Chondrocyte (in vitro differentiated cells): ENCODE data around the gene ABHD4. TPM values are rescaled to one million over a fixed set of nuclear protein-coding genes. Genes with fewer than 3 reads are reported as not detected.
A peak's percentile ranks its signal among the peaks of the same experiment; 100 is the strongest.

Experiments
- DNase-seq: peaks from one replicate; pipeline ENCODE4 v3.0.0; 2021; ENCODE audit warnings: mixed read lengths, low spot score
- H3K27ac Mint-ChIP-seq: one replicate; pipeline ENCODE4 v1.8.0; 2021; ENCODE audit warnings: mild to moderate bottlenecking, moderate library complexity, mixed read lengths; ENCODE audit not compliant: unreplicated experiment
- H3K27me3 Mint-ChIP-seq: 2 replicates; pipeline ENCODE4 v1.8.0; 2021; ENCODE audit warnings: low read depth, mixed read lengths
- H3K36me3 Mint-ChIP-seq: 2 replicates; pipeline ENCODE4 v1.8.0; 2021; ENCODE audit warnings: low read depth, mixed read lengths
- H3K4me1 Mint-ChIP-seq: 2 replicates; pipeline ENCODE4 v1.8.0; 2021; ENCODE audit warnings: low read depth, mild to moderate bottlenecking, mixed read lengths
- H3K4me3 Mint-ChIP-seq: one replicate; pipeline ENCODE4 v1.8.0; 2021; ENCODE audit warnings: mild to moderate bottlenecking, moderate library complexity, mixed read lengths; ENCODE audit not compliant: unreplicated experiment
- H3K9me3 Mint-ChIP-seq: 2 replicates; pipeline ENCODE4 v1.8.0; 2021; ENCODE audit warnings: low read depth, mixed read lengths
- CTCF ChIP-seq: fragments of 200-600 bp; sonication (generic); IDR thresholded peaks from 2 replicates; pipeline ENCODE4 v1.5.0; 2021; ENCODE audit warnings: antibody characterized with exemption, mild to moderate bottlenecking, moderate library complexity
- total RNA-seq: library from RNA; stranded (reverse); gene quantifications from 3 replicates; pipeline ENCODE4 v1.2.1, GENCODE V29; 2021

The ABHD4 gene
- total RNA-seq, 1 donor from 2014 or later = 88.0 TPM

DNA sequence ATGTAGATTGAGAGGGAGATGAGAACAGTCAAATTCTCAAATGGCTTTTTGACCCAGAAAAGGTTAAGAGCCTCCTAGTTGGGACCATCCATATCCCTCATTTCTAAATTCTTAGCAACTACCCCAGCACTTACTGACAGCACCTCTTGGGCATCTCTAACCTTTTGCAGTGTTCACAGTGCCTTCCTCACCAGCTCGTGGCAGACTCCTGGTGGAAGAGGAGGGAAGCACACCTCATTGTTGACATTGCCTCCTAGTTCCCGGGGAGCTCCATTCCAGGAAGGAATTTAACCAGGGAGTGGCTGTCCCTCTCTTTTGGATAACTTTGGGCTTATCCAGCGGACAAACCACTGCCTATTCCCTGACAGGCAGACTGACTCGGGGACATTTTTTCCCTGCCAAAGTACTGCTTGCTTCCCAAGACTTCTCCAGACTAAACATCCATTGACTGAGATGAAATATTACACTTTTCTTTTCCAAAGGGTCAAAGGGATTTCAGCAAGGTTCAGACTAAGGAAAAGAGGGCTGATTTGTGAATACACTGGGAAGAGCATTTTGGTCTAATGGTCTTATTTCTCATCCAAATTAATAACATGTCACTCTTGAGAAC lies 55.0 kb downstream of the ABHD4 start:
- Mint-ChIP-seq H3K27ac (peak overlapping the region; percentile 90), H3K4me3 (no peak overlapping the region), H3K4me1 (peaks cover 75% of the 10 kb centered on the region), H3K27me3 (no peaks in the 10 kb centered on the region), H3K9me3 (no peaks in the 10 kb centered on the region), H3K36me3 (no peaks in the 10 kb centered on the region)
- TF ChIP-seq CTCF = peak; percentile 86
- DNase-seq = no peak

GRCh38 chr14:22656226-22656625 lies 58.1 kb downstream of the ABHD4 start:
- Mint-ChIP-seq H3K4me1 (peaks cover 57% of the 10 kb centered on the region), H3K27me3 (no peaks in the 10 kb centered on the region), H3K4me3 (no peak overlapping the region), H3K9me3 (no peaks in the 10 kb centered on the region), H3K36me3 (no peaks in the 10 kb centered on the region), H3K27ac (peak overlapping the region; percentile 91)
- no peak for DNase-seq
- no peak for TF ChIP-seq CTCF

DNA sequence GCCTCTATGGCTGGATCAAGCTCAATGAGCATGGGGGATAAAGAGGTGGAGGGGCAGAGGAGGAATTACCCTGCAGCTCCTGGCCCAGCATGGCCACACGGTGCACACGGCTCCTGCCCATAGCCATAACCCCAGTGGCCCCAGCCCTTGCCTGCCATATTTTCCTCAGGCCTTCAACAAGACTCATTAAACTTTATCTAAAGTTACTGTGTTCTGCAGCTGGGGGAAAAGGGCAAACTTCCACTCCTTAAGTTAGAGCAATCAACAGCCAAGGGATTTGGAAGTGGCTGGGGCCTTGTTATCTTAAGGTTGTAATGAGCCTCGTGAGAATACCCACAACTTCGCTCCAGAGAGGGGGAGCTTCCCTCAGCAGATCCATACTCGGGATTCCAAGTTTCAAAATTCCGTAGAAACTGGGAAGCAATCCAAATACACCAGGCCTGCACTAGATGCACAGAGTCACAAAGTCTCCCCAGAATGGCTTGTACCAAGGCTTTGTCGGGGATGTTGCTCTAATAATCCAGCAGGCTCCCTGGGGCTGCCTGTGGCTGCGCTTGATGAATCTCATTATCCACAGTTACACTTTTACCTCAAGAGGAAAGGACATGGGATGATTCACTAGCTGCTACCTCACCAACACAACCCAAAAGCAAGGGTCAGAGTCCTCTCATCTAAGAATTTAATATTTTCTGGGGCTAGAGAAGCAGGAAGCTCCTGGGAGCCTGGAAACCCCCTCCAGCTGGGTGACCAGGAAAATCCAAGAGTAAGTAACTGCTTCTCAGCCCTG lies 59.0 kb downstream of the ABHD4 start:
- DNase-seq = no peak

GRCh38 chr14:22657861-22658260 lies 59.8 kb downstream of the ABHD4 start:
- Mint-ChIP-seq H3K4me3 (no peak overlapping the region), H3K27me3 (no peaks in the 10 kb centered on the region), H3K27ac (peak overlapping the region; percentile 91), H3K36me3 (no peaks in the 10 kb centered on the region), H3K4me1 (peaks cover 47% of the 10 kb centered on the region), H3K9me3 (no peaks in the 10 kb centered on the region)
- no peak for DNase-seq
- TF ChIP-seq CTCF = peak; percentile 79

More for the DNA sequence above, 59.0 kb downstream of the ABHD4 start:
- H3K36me3 Mint-ChIP-seq = no peaks in the 10 kb centered on the region
- H3K4me1 Mint-ChIP-seq = peaks cover 50% of the 10 kb centered on the region
- peak overlapping the region; percentile 91 for H3K27ac Mint-ChIP-seq
- no peak for TF ChIP-seq CTCF
- no peaks in the 10 kb centered on the region for H3K9me3 Mint-ChIP-seq
- no peak overlapping the region for H3K4me3 Mint-ChIP-seq
- H3K27me3 Mint-ChIP-seq = no peaks in the 10 kb centered on the region

DNA sequence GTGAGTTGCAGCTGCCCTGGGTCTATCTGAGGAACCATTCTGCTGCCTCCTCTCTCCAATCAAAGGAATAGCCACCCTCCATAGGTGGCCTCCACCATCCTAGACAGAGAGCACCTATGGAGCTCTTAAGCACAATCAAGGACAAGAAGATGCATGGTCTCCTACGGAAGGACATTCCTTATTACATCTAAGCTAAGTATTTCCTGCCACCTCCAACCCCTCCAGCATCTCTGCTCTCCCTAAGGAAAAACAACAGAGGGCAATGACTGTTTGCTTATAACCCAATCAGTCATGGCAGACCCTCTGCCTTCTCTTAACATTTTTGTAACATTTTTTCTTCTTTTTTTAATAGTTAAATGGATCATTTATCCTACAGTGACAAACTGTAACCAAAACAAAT lies 60.8 kb downstream of the ABHD4 start:
- H3K27me3 Mint-ChIP-seq = no peaks in the 10 kb centered on the region
- no peak overlapping the region for H3K27ac Mint-ChIP-seq
- H3K4me3 Mint-ChIP-seq = no peak overlapping the region
- H3K36me3 Mint-ChIP-seq = no peaks in the 10 kb centered on the region
- H3K4me1 Mint-ChIP-seq = peaks cover 43% of the 10 kb centered on the region
- H3K9me3 Mint-ChIP-seq = no peaks in the 10 kb centered on the region
- TF ChIP-seq CTCF = no peak
- no peak for DNase-seq
